K562 (cell line): ENCODE results near the gene COL11A2. TPM values are rescaled to one million over a fixed set of nuclear protein-coding genes. Genes with fewer than 3 reads are reported as not detected.

Experiments
- ARID2 ChIP-seq: fragments of 450-650 bp; IDR thresholded peaks from 2 replicates; pipeline ENCODE4 v1.6.1; 2017; ENCODE audit warnings: antibody characterized with exemption, mild to moderate bottlenecking
- BACH1 ChIP-seq: fragments of 200-800 bp; sonication (Bioruptor generic); IDR thresholded peaks from 2 replicates; pipeline ENCODE4 v1.6.1; 2016; ENCODE audit warnings: missing genetic modification characterization, missing compliant biosample characterization
- CHD7 ChIP-seq: fragments of 200-600 bp; sonication (generic); IDR thresholded peaks from one replicate; pipeline ENCODE4 v1.6.1; 2012; ENCODE audit warnings: mild to moderate bottlenecking, low read depth, low read length, inconsistent platforms
- KLF13 ChIP-seq: fragments of 450-650 bp; IDR thresholded peaks from 2 replicates; pipeline ENCODE4 v1.6.1; 2016; ENCODE audit warnings: missing genetic modification characterization, low read depth, mild to moderate bottlenecking, missing compliant biosample characterization, moderate library complexity, borderline replicate concordance
- NELFE ChIP-seq: IDR thresholded peaks from 2 replicates; pipeline ENCODE4 v1.6.1; 2011; ENCODE audit warnings: mild to moderate bottlenecking; ENCODE audit not compliant: insufficient read depth, insufficient read length
- SMAD1 ChIP-seq: fragments of 150-350 bp; IDR thresholded peaks from 2 replicates; pipeline ENCODE4 v1.6.1; 2014; ENCODE audit warnings: low read length, low read depth; ENCODE audit not compliant: partially characterized antibody
- TBL1XR1 ChIP-seq, 2 experiments: IDR thresholded peaks; 2 replicates each; pipeline ENCODE4 v1.6.1; 2012; ENCODE audit warnings: improper control_type of control experiment in 2 of 2, low read length in 2 of 2, mild to moderate bottlenecking in 1 of 2
- U2AF1 ChIP-seq: fragments of 200-400 bp; formaldehyde crosslinking; optimal IDR thresholded peaks from 2 replicates; pipeline ENCODE3; 2017; ENCODE audit warnings: mild to moderate bottlenecking, low read depth, low read length, moderate library complexity
- polyA plus RNA-seq, 8 experiments: library from polyadenylated mRNA; depleted of rRNA in 4 of 8; stranded (reverse) in 5 of 8; unstranded in 3 of 8; fragments of >200 nt; fragmentation: Nextera tagmentation in 2 of 8; fragmentation: Illumina TruSeq in 1 of 8; extraction: Ambion mirVana in 2 of 8; extraction: Trizol in 1 of 8; gene quantifications; 2 replicates each; pipeline versions ENCODE4 v1.2.1 to v1.2.3, GENCODE V29; 2011 to 2014; ENCODE audit warnings: inconsistent platforms in 1 of 8, missing spikeins in 1 of 8
- total RNA-seq, 7 experiments: library from RNA; depleted of rRNA in 6 of 7; stranded (reverse); fragments of >200 nt in 6 of 7; fragmentation: Illumina TruSeq in 2 of 7; extraction: Trizol in 2 of 7; gene quantifications; 2 replicates each; pipeline versions ENCODE4 v1.2.1 to v1.2.3, GENCODE V29; 2011 to 2021; ENCODE audit warnings: low replicate concordance in 1 of 7
- TF ChIP-seq, protein P1 (sequence below), 3 experiments: fragments of 200-800 bp in 1 of 3; fragments of 250-450 bp in 1 of 3; fragments of 450-650 bp in 1 of 3; sonication (Bioruptor Pico) in 1 of 3; sonication (Bioruptor generic) in 1 of 3; formaldehyde crosslinking in 1 of 3; IDR thresholded peaks; 2 replicates each; pipeline versions ENCODE4 v1.6.1 to v1.8.0; 2016 to 2022; ENCODE audit warnings: mild to moderate bottlenecking in 2 of 3, missing genetic modification characterization in 2 of 3, missing compliant biosample characterization in 1 of 3, moderate library complexity in 1 of 3

Gene COL11A2
- total and polyA plus RNA-seq, 9 of the 15 experiments (the other 6 are each of a cell fraction or from before 2014, with no cell fraction given) = 0.04 to 0.35 (median 0.09) TPM; not detected in 1

DNA sequence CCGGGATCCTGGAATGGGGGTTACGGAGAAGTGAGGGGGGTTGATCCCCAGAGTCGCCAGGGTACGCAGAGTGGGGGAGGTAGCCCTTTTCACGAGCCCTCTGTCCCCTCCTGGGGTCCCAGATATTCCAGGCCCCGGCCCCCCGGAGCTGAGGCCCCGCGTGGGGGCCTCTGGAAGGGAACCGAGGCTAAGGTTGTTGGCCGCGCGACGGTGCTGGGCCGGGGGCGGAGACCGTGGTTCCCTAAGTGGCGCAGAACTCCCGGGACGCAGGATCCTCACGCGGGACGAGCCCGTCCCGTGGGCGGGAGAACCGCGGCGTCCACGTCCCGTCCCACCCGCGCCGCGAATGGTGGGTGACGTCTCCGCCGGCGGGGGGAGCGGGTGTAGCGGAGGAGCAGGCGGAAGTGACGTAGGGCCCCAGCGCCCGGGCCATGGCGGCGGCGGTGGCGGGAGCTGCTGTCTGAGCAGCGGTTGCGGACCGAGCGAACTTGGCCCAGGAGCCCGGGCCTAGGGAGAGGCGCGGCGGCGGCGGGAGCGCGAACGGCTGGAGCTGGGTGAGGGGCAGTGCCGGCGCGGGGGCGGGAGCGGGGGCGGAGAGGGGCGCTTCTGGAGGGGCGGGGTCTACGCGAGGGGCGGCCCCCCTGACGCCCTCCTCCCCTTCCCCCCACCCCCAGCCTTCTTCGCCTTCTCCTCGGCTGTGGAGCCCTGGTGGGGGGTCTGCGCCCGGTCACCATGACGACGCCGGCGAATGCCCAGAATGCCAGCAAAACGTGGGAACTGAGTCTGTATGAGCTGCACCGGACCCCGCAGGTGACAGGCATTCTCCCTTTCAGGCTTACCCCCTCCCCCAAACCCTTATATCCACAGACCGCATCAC, 16.1 kb upstream of the COL11A2 start, which contains the start of gene RING1 (continued):
- TF ChIP-seq CHD7 (no peak), ARID2 (no peak), NELFE (no peak), SMAD1 (no peak), TBL1XR1 (IDR thresholded peaks at IDR 0.05; ENCODE audit: low read length in 2 of 2) (no peak; a peak in 1 of 4 replicates), U2AF1 (peak; percentile 76), BACH1 (no peak), KLF13 (tag) (peak; percentile 12; the same call in 1 of the 2 replicates)
- TF ChIP-seq, protein P1, sequence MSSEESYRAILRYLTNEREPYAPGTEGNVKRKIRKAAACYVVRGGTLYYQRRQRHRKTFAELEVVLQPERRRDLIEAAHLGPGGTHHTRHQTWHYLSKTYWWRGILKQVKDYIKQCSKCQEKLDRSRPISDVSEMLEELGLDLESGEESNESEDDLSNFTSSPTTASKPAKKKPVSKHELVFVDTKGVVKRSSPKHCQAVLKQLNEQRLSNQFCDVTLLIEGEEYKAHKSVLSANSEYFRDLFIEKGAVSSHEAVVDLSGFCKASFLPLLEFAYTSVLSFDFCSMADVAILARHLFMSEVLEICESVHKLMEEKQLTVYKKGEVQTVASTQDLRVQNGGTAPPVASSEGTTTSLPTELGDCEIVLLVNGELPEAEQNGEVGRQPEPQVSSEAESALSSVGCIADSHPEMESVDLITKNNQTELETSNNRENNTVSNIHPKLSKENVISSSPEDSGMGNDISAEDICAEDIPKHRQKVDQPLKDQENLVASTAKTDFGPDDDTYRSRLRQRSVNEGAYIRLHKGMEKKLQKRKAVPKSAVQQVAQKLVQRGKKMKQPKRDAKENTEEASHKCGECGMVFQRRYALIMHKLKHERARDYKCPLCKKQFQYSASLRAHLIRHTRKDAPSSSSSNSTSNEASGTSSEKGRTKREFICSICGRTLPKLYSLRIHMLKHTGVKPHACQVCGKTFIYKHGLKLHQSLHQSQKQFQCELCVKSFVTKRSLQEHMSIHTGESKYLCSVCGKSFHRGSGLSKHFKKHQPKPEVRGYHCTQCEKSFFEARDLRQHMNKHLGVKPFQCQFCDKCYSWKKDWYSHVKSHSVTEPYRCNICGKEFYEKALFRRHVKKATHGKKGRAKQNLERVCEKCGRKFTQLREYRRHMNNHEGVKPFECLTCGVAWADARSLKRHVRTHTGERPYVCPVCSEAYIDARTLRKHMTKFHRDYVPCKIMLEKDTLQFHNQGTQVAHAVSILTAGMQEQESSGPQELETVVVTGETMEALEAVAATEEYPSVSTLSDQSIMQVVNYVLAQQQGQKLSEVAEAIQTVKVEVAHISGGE (CRISPR knock-in tag; IDR thresholded peaks at IDR 0.05) = peak in 2 of 3 experiments; percentile 52 to 86; a peak in 3 of 6 replicates
